SU-DHL-6 (cell line): Measurements from ENCODE around the gene ZNF438.

Experiments
- H2AFZ ChIP-seq: fragments of 200-600 bp; sonication (generic); 2 replicates; pipeline ENCODE4 v1.6.1; 2014; ENCODE audit warnings: low read depth, mild to moderate bottlenecking, moderate library complexity, mixed read lengths, antibody characterized with exemption, low read length; ENCODE audit not compliant: severe bottlenecking
- H3F3A ChIP-seq: fragments of 200-600 bp; shearing (Covaris generic); 2 replicates; pipeline ENCODE4 v1.6.0; 2016; ENCODE audit warnings: antibody characterized with exemption, mild to moderate bottlenecking; ENCODE audit not compliant: insufficient read depth
- H3K27ac ChIP-seq: fragments of 200-600 bp; sonication (generic); 2 replicates; pipeline ENCODE4 v1.5.1; 2016; ENCODE audit warnings: low read depth, mild to moderate bottlenecking, low read length, moderate library complexity, mixed read lengths
- H3K27me3 ChIP-seq: fragments of 200-600 bp; sonication (generic), shearing (Covaris generic); 2 replicates; pipeline ENCODE4 v1.6.0; 2014; ENCODE audit warnings: mild to moderate bottlenecking, low read length
- H3K36me3 ChIP-seq: fragments of 200-600 bp; sonication (generic); 2 replicates; pipeline ENCODE4 v1.6.1; 2014; ENCODE audit warnings: mild to moderate bottlenecking, low read length, mixed read lengths
- H3K4me2 ChIP-seq: fragments of 300-600, 200-600 bp; shearing (Covaris generic), sonication (generic); 2 replicates; pipeline ENCODE4 v1.6.0; 2014; ENCODE audit warnings: low read length, low read depth, mild to moderate bottlenecking; ENCODE audit not compliant: poor library complexity, severe bottlenecking
- H3K4me3 ChIP-seq: fragments of 200-600 bp; sonication (generic); 2 replicates; pipeline ENCODE4 v1.5.1; 2014; ENCODE audit warnings: antibody characterized with exemption, low read length, mild to moderate bottlenecking, mixed read lengths; ENCODE audit not compliant: insufficient read depth, poor library complexity, severe bottlenecking
- H3K79me2 ChIP-seq: fragments of 200-600 bp; sonication (generic); 2 replicates; pipeline ENCODE4 v1.6.1; 2014; ENCODE audit warnings: mild to moderate bottlenecking, low read length, moderate library complexity; ENCODE audit not compliant: insufficient read depth
- H3K9ac ChIP-seq: fragments of 200-600 bp; sonication (generic); 2 replicates; pipeline ENCODE4 v1.7.0; 2014; ENCODE audit warnings: mild to moderate bottlenecking, low read length
- H3K9me2 ChIP-seq: fragments of 200-600 bp; sonication (generic); replicated peaks from 2 replicates; pipeline ENCODE4 v1.6.1; 2014; ENCODE audit warnings: low read length; ENCODE audit not compliant: insufficient read depth
- H3K9me3 ChIP-seq: fragments of 200-600 bp; sonication (generic); 2 replicates; pipeline ENCODE4 v1.6.1; 2014; ENCODE audit warnings: low read length, mixed read lengths; ENCODE audit not compliant: insufficient read depth
- H4K20me1 ChIP-seq: fragments of 200-600 bp; sonication (generic); 2 replicates; pipeline ENCODE4 v1.6.1; 2014; ENCODE audit warnings: low read depth, mild to moderate bottlenecking, antibody characterized with exemption, low read length, moderate library complexity, mixed read lengths
- CTCF ChIP-seq: fragments of 200-600 bp; sonication (generic); IDR thresholded peaks from one replicate; pipeline ENCODE4 v1.5.1; 2017; ENCODE audit warnings: antibody characterized with exemption, mild to moderate bottlenecking, low read length, moderate library complexity; ENCODE audit not compliant: insufficient read depth, poor library complexity, severe bottlenecking
- EZH2phosphoT487 ChIP-seq: fragments of 200-600 bp; sonication (generic), shearing (Covaris generic); conservative IDR thresholded peaks from 2 replicates; pipeline ENCODE4 v1.6.1; 2018; ENCODE audit warnings: mild to moderate bottlenecking, antibody characterized with exemption, low read length, moderate library complexity, mixed read lengths

Gene ZNF438

GRCh38 chr10:30980951-30981616, 50.6 kb downstream of the ZNF438 start:
- H3K9ac ChIP-seq = no peak overlapping the region
- H3K36me3 ChIP-seq = 0 out of 2 replicates have a peak, but pooled peaks cover 2% of the 10 kb centered on the region
- H4K20me1 ChIP-seq = no peaks in the 10 kb centered on the region
- no peak overlapping the region for H3K4me2 ChIP-seq
- H3K9me3 ChIP-seq = no peaks in the 10 kb centered on the region
- H3K4me3 ChIP-seq = no peak overlapping the region
- no peaks in the 10 kb centered on the region for H3K79me2 ChIP-seq
- no peaks in the 10 kb centered on the region for H3K27me3 ChIP-seq
- no peak overlapping the region for H2AFZ ChIP-seq
- TF ChIP-seq CTCF (no peak), EZH2phosphoT487 (no peak)
- no peaks in the 10 kb centered on the region for H3F3A ChIP-seq
- no peak overlapping the region for H3K27ac ChIP-seq
- H3K9me2 ChIP-seq = no peaks in the 10 kb centered on the region

- Histone ChIP-seq H3K4me2 (no peak overlapping the region), H3K36me3 (0 out of 2 replicates have a peak, but pooled peaks cover 2% of the 10 kb centered on the region)
Observed at GRCh38 chr10:30979956-30980355, 51.7 kb downstream of the ZNF438 start.

GRCh38 chr10:30978843-30979242, 52.8 kb downstream of the ZNF438 start:
- H3F3A ChIP-seq = no peaks in the 10 kb centered on the region
- no peak overlapping the region for H3K4me2 ChIP-seq
- H4K20me1 ChIP-seq = no peaks in the 10 kb centered on the region
- H3K9ac ChIP-seq = no peak overlapping the region
- H3K36me3 ChIP-seq = 0 out of 2 replicates have a peak, but pooled peaks cover 2% of the 10 kb centered on the region
- H2AFZ ChIP-seq = no peak overlapping the region
- H3K9me2 ChIP-seq = no peaks in the 10 kb centered on the region
- no peak overlapping the region for H3K27ac ChIP-seq
- no peak overlapping the region for H3K4me3 ChIP-seq
- no peaks in the 10 kb centered on the region for H3K9me3 ChIP-seq
- no peaks in the 10 kb centered on the region for H3K27me3 ChIP-seq
- no peak for TF ChIP-seq EZH2phosphoT487
- TF ChIP-seq CTCF = no peak
- H3K79me2 ChIP-seq = no peaks in the 10 kb centered on the region

More at GRCh38 chr10:30979956-30980355, 51.7 kb downstream of the ZNF438 start:
- no peaks in the 10 kb centered on the region for H3K79me2 ChIP-seq
- no peaks in the 10 kb centered on the region for H3F3A ChIP-seq
- no peak overlapping the region for H3K9ac ChIP-seq
- no peak overlapping the region for H2AFZ ChIP-seq
- no peak overlapping the region for H3K4me3 ChIP-seq
- no peaks in the 10 kb centered on the region for H3K9me2 ChIP-seq
- no peaks in the 10 kb centered on the region for H4K20me1 ChIP-seq
- H3K27ac ChIP-seq = no peak overlapping the region
- no peaks in the 10 kb centered on the region for H3K27me3 ChIP-seq
- TF ChIP-seq EZH2phosphoT487 = no peak
- TF ChIP-seq CTCF = no peak
- H3K9me3 ChIP-seq = no peaks in the 10 kb centered on the region
